Keratinocyte (primary cell): ENCODE data around the gene ATPAF1. TPM values are rescaled to one million over a fixed set of nuclear protein-coding genes. Genes with fewer than 3 reads are reported as not detected.

Experiments used
- DNase-seq: peaks from one replicate; pipeline ENCODE4 v3.0.0-alpha.2; 2011; ENCODE audit warnings: low read depth, missing footprints, low spot score
- FAIRE-seq: peaks from 2 replicates; lab custom pipeline; 2011; peaks lifted over from hg19 to GRCh38; lab: Jason Lieb, UNC
- H2AFZ ChIP-seq: 2 replicates; pipeline ENCODE4 v1.6.0; 2012; ENCODE audit warnings: low read length, control low read depth, inconsistent platforms; ENCODE audit not compliant: control insufficient read depth
- H3K27ac ChIP-seq: 2 replicates; pipeline ENCODE4 v1.5.1; 2011; ENCODE audit warnings: low read length; ENCODE audit not compliant: control insufficient read depth, insufficient read depth
- H3K27me3 ChIP-seq: 3 replicates; pipeline ENCODE4 v1.6.0; 2011; ENCODE audit warnings: low read length; ENCODE audit not compliant: control insufficient read depth, insufficient read depth; ENCODE audit errors: extremely low read depth
- H3K36me3 ChIP-seq, 2 experiments: 2 replicates in 1 of 2; 3 replicates in 1 of 2; pipeline ENCODE4 v1.5.1; 2011; ENCODE audit warnings: low read length in 2 of 2, mild to moderate bottlenecking in 1 of 2; ENCODE audit not compliant: control insufficient read depth in 2 of 2, insufficient read depth in 2 of 2; ENCODE audit errors: extremely low read depth in 1 of 2
- H3K4me1 ChIP-seq: 3 replicates; pipeline ENCODE4 v1.5.1; 2011; ENCODE audit warnings: low read length; ENCODE audit not compliant: control insufficient read depth, insufficient read depth; ENCODE audit errors: extremely low read depth
- H3K4me2 ChIP-seq: 3 replicates; pipeline ENCODE4 v1.6.0; 2011; ENCODE audit warnings: low read depth, low read length; ENCODE audit not compliant: control insufficient read depth, insufficient read depth; ENCODE audit errors: extremely low read depth
- H3K4me3 ChIP-seq, 3 experiments: fragments of 200-600 bp in 1 of 3; sonication (generic) in 1 of 3; 2 replicates in 2 of 3; 3 replicates in 1 of 3; pipeline ENCODE4 v1.5.1; 2011 to 2016; ENCODE audit warnings: low read length in 3 of 3, mild to moderate bottlenecking in 3 of 3, control low read depth in 2 of 3, inconsistent platforms in 1 of 3, low read depth in 1 of 3, mixed read lengths in 1 of 3, mixed run types in 1 of 3, moderate library complexity in 1 of 3; ENCODE audit not compliant: control insufficient read depth in 2 of 3, insufficient read depth in 2 of 3; ENCODE audit errors: extremely low read depth in 1 of 3
- H3K79me2 ChIP-seq: 2 replicates; pipeline ENCODE4 v1.6.0; 2012; ENCODE audit warnings: low read length; ENCODE audit not compliant: control insufficient read depth, insufficient read depth
- H3K9ac ChIP-seq: 3 replicates; pipeline ENCODE4 v1.6.0; 2011; ENCODE audit warnings: low read length; ENCODE audit not compliant: control insufficient read depth, insufficient read depth; ENCODE audit errors: extremely low read depth
- H3K9me1 ChIP-seq: 3 replicates; pipeline ENCODE4 v1.6.0; 2011; ENCODE audit warnings: low read length; ENCODE audit not compliant: control insufficient read depth, insufficient read depth; ENCODE audit errors: extremely low read depth
- H3K9me3 ChIP-seq: 2 replicates; pipeline ENCODE4 v1.5.1; 2012; ENCODE audit warnings: low read depth, low read length; ENCODE audit not compliant: control insufficient read depth
- H4K20me1 ChIP-seq: 3 replicates; pipeline ENCODE4 v1.6.0; 2011; ENCODE audit warnings: low read length; ENCODE audit not compliant: control insufficient read depth, insufficient read depth; ENCODE audit errors: extremely low read depth
- EZH2 ChIP-seq: IDR thresholded peaks from one replicate; pipeline ENCODE4 v1.6.1; 2012; ENCODE audit warnings: inconsistent platforms, mild to moderate bottlenecking, low read length, moderate library complexity
- dilution Hi-C: fragments of 300-500 bp; cut with MboI; formaldehyde crosslinking; loops from one replicate; pipeline ENCODE4 v1.7.0; 2020; ENCODE audit warnings: low sequenced_read_pairs; ENCODE audit not compliant: extremely low pct_ligation_motif_present
- polyA plus RNA-seq, 5 experiments: library from polyadenylated mRNA; depleted of rRNA in 3 of 5; stranded (reverse) in 3 of 5; stranded (forward) in 1 of 5; unstranded in 1 of 5; fragments of >200 nt; gene quantifications; 1 replicate in 1 of 5; 2 replicates in 3 of 5; 3 replicates in 1 of 5; pipeline versions ENCODE4 v1.2.1 to v1.2.3, GENCODE V29; 2011 to 2012; ENCODE audit warnings: missing spikeins in 2 of 5, low read depth in 1 of 5, low replicate concordance in 1 of 5
- TF ChIP-seq, protein P1 (sequence below), 3 experiments: IDR thresholded peaks in 1 of 3; conservative IDR thresholded peaks in 1 of 3; optimal IDR thresholded peaks in 1 of 3; 2 replicates in 2 of 3; 3 replicates in 1 of 3; pipeline versions ENCODE3 to v1.5.1; 2011; ENCODE audit warnings: low read length in 3 of 3, mild to moderate bottlenecking in 3 of 3, moderate library complexity in 2 of 3, control low read depth in 1 of 3, inconsistent platforms in 1 of 3; ENCODE audit not compliant: insufficient read depth in 2 of 3; ENCODE audit errors: extremely low read depth in 1 of 3

ATPAF1 gene
- polyA plus RNA-seq, 1 donor (not counting 4 experiments of a cell fraction or from before 2014, with no cell fraction given), result 55.6 TPM

DNA sequence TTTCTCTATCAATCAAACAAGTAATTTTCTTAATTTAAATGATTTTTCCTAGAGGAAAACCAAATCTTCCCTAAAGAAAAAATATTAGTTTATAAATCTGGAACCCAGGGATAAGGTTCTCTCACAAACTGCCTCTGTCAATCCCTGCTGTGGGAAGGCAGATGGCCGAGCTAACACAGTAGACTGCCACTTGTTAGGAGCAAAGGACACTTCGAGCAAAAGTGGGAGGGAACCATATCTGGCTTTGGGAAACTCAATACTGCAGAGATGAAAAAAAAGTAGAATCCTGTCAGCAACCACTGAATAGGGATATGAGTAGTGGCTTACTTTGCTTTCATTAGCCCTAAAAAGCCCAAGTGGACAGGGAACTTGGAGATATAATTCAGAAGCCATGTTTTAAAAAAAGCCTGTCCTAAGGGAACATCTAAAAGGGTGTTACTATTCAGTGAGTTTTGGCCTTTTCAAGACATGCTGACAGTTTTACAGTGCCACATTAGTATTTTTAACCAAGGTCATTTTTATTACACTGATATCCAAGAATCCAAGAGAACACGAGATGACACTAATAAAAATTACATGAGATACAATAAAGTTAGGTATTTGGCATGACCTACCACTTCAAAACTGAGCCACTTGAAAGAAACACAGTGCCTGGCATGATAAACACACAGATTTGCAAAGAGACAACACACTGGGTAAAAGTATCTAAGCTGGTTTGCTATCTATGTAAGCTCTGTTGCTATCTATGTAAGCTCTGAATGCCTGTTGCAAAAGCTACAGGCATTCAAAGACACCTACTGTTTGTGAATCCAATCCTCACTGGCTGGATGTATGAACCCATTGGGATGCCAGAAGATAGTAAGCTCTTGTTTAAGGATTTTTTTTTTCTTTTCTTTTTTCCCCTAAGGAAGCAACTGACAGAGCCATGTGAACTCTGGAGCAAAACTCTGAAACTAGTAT is 24.9 kb upstream of the ATPAF1 start:
- H2AFZ ChIP-seq, result no peak overlapping the region
- H3K4me2 ChIP-seq, result no peak overlapping the region
- H3K4me1 ChIP-seq, result no peaks in the 10 kb centered on the region
- dilution Hi-C loops, result no loop called here
- no peak for FAIRE-seq
- no peak for DNase-seq
- no peak overlapping the region for H3K9ac ChIP-seq
- no peak overlapping the region for H3K4me3 ChIP-seq
- no peaks in the 10 kb centered on the region for H3K9me3 ChIP-seq
- no peaks in the 10 kb centered on the region for H3K79me2 ChIP-seq
- peaks cover 3% of the 10 kb centered on the region for H4K20me1 ChIP-seq
- no peaks in the 10 kb centered on the region for H3K9me1 ChIP-seq
- H3K36me3 ChIP-seq, result peaks cover 30 to 33% of the 10 kb centered on the region in 2 experiments
- H3K27me3 ChIP-seq, result no peaks in the 10 kb centered on the region
- no peak overlapping the region for H3K27ac ChIP-seq
- no peak for TF ChIP-seq EZH2
- TF ChIP-seq, protein P1, sequence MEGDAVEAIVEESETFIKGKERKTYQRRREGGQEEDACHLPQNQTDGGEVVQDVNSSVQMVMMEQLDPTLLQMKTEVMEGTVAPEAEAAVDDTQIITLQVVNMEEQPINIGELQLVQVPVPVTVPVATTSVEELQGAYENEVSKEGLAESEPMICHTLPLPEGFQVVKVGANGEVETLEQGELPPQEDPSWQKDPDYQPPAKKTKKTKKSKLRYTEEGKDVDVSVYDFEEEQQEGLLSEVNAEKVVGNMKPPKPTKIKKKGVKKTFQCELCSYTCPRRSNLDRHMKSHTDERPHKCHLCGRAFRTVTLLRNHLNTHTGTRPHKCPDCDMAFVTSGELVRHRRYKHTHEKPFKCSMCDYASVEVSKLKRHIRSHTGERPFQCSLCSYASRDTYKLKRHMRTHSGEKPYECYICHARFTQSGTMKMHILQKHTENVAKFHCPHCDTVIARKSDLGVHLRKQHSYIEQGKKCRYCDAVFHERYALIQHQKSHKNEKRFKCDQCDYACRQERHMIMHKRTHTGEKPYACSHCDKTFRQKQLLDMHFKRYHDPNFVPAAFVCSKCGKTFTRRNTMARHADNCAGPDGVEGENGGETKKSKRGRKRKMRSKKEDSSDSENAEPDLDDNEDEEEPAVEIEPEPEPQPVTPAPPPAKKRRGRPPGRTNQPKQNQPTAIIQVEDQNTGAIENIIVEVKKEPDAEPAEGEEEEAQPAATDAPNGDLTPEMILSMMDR (optimal IDR thresholded peaks at IDR 0.05 in 1 of 3, IDR thresholded peaks at IDR 0.05 in 1 of 3, conservative IDR thresholded peaks at IDR 0.05 in 1 of 3; ENCODE audit: extremely low read depth in 1 of 3, insufficient read depth in 2 of 3, low read length in 3 of 3), result no peak

DNA sequence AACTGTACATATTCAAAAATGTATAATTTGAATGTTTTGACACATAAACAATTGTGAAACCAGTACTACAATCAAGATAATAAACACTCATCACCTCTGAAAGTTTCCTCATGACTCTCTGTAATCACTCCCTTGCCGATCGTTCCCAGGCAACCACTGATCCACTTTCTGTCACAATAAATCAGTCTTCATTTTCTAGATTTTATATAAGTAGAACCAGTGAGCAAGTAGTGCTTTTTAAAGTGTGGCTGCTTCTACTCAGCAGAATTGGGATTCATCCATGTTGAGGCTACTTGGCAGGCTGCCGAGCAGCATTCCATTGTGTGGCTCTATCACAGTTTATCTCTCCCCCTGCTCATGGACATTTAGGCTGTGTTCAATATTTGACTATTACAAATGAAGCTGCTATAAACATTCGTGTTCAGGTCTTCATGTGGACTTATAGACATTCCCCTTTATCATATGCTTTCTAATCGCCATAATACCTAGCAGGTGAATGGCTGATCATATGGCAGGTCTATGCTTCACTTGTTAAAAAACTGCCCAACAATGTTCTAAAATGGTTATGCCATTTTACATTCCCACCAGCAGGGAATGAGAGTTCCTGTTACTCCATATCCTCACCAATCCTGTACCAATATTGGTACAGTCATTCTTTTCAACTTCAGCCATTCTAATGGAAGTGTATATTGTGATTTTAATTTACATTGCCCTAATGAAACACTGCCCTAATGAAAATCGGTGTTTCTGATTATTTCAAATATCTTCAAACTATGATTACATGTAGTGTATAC is 24.0 kb upstream of the ATPAF1 start:
- H3K36me3 ChIP-seq, result peaks cover 27 to 33% of the 10 kb centered on the region in 2 experiments
- FAIRE-seq, result no peak

More for the DNA sequence above, 24.0 kb upstream of the ATPAF1 start:
- Histone ChIP-seq H3K4me1 (no peaks in the 10 kb centered on the region), H3K9me1 (no peaks in the 10 kb centered on the region), H3K9ac (no peak overlapping the region), H2AFZ (no peak overlapping the region), H3K79me2 (no peaks in the 10 kb centered on the region), H4K20me1 (peaks cover 3% of the 10 kb centered on the region), H3K4me2 (no peak overlapping the region), H3K9me3 (no peaks in the 10 kb centered on the region), H3K27ac (no peak overlapping the region), H3K27me3 (no peaks in the 10 kb centered on the region), H3K4me3 (no peak overlapping the region)
- TF ChIP-seq, protein P1 (optimal IDR thresholded peaks at IDR 0.05 in 1 of 3, IDR thresholded peaks at IDR 0.05 in 1 of 3, conservative IDR thresholded peaks at IDR 0.05 in 1 of 3; ENCODE audit: extremely low read depth in 1 of 3, insufficient read depth in 2 of 3, low read length in 3 of 3), result peak in 1 of 3 experiments; percentile 12
- TF ChIP-seq EZH2, result no peak
- DNase-seq, result no peak
- dilution Hi-C loops, result no loop called here
